ENCODE results near the gene KRTAP21-3. TPM values are rescaled to one million over a fixed set of nuclear protein-coding genes. Genes with fewer than 3 reads are reported as not detected.

KRTAP21-3 gene
- total RNA-seq (2014; rRNA removed; shearing (Covaris generic)) = not detected in 2 replicates

GRCh38 chr21:30718239-30718909 lies at the start of gene KRTAP21-3:
TSS of gene KRTAP21-3 (minus strand) at chr21:30718777. CDS start at chr21:30718759, 18 bp downstream.

GRCh38 chr21:30755328-30755727 lies 36.8 kb upstream of the KRTAP21-3 start, which contains the start of gene KRTAP21-1:
TSS of gene KRTAP21-1 (minus strand) at chr21:30755428. CDS start at chr21:30755378, 50 bp downstream.

GRCh38 chr21:30747159-30747558 lies 28.6 kb upstream of the KRTAP21-3 start, which contains the start of gene KRTAP21-2:
TSS of gene KRTAP21-2 (minus strand) at chr21:30747259. CDS start at chr21:30747202, 57 bp downstream.

Small RNAs within 50 kb of the gene (small RNA-seq; reads per million reads assigned to genes)
- gene AP000244.1 = not detected
- not detected for gene KRTAP21-3

Other genes starting within 250 kb of the KRTAP21-3 start
- not detected in 2 replicates for gene KRTAP19-1, start 238.4 kb downstream of the KRTAP21-3 start, total RNA-seq (2014; rRNA removed; shearing (Covaris generic))
- gene KRTAP19-2, start 231.3 kb downstream of the KRTAP21-3 start, total RNA-seq (2014; rRNA removed; shearing (Covaris generic)) = not detected in 2 replicates
- gene KRTAP19-3, start 226.8 kb downstream of the KRTAP21-3 start, total RNA-seq (2014; rRNA removed; shearing (Covaris generic)) = not detected in 2 replicates
- gene KRTAP19-4, start 221.6 kb downstream of the KRTAP21-3 start, total RNA-seq (2014; rRNA removed; shearing (Covaris generic)) = not detected in 2 replicates
- gene KRTAP19-5, start 216.6 kb downstream of the KRTAP21-3 start, total RNA-seq (2014; rRNA removed; shearing (Covaris generic)) = not detected in 2 replicates
- gene KRTAP19-6, start 176.9 kb downstream of the KRTAP21-3 start, total RNA-seq (2014; rRNA removed; shearing (Covaris generic)) = not detected in 2 replicates
- gene KRTAP19-7, start 157.5 kb downstream of the KRTAP21-3 start, total RNA-seq (2014; rRNA removed; shearing (Covaris generic)) = not detected in 2 replicates
- gene KRTAP22-2, start 128.4 kb downstream of the KRTAP21-3 start, total RNA-seq (2014; rRNA removed; shearing (Covaris generic)) = not detected in 2 replicates
- gene KRTAP6-3, start 126.3 kb downstream of the KRTAP21-3 start, total RNA-seq (2014; rRNA removed; shearing (Covaris generic)) = not detected in 2 replicates
- gene KRTAP6-2, start 119.9 kb downstream of the KRTAP21-3 start, total RNA-seq (2014; rRNA removed; shearing (Covaris generic)) = not detected in 2 replicates
- not detected in 2 replicates for gene KRTAP22-1, start 117.7 kb downstream of the KRTAP21-3 start, total RNA-seq (2014; rRNA removed; shearing (Covaris generic))
- not detected in 2 replicates for gene KRTAP6-1, start 104.8 kb downstream of the KRTAP21-3 start, total RNA-seq (2014; rRNA removed; shearing (Covaris generic))
- not detected in 2 replicates for gene KRTAP20-1, start 102.4 kb downstream of the KRTAP21-3 start, total RNA-seq (2014; rRNA removed; shearing (Covaris generic))
- gene KRTAP20-4, start 98.2 kb downstream of the KRTAP21-3 start, total RNA-seq (2014; rRNA removed; shearing (Covaris generic)) = not detected in 2 replicates
- gene KRTAP20-2, start 83.6 kb downstream of the KRTAP21-3 start, total RNA-seq (2014; rRNA removed; shearing (Covaris generic)) = 1.5 TPM in 1 of 2 replicates, not detected in the other
- gene KRTAP20-3, start 75.9 kb downstream of the KRTAP21-3 start, total RNA-seq (2014; rRNA removed; shearing (Covaris generic)) = not detected in 2 replicates
- not detected in 2 replicates for gene KRTAP21-2, start 28.5 kb upstream of the KRTAP21-3 start, total RNA-seq (2014; rRNA removed; shearing (Covaris generic))
- not detected in 2 replicates for gene KRTAP21-1, start 36.7 kb upstream of the KRTAP21-3 start, total RNA-seq (2014; rRNA removed; shearing (Covaris generic))
- gene KRTAP8-1, start 94.5 kb upstream of the KRTAP21-3 start, total RNA-seq (2014; rRNA removed; shearing (Covaris generic)) = not detected in 2 replicates
- gene KRTAP7-1, start 111.0 kb upstream of the KRTAP21-3 start, total RNA-seq (2014; rRNA removed; shearing (Covaris generic)) = not detected in 2 replicates
- gene KRTAP11-1, start 162.8 kb upstream of the KRTAP21-3 start, total RNA-seq (2014; rRNA removed; shearing (Covaris generic)) = not detected in 2 replicates

Measured in A375 (cell line).